ENCODE results near the gene HAUS8.

Gene HAUS8

GRCh38 chr19:17070421-17070820 lies 4.8 kb downstream of the HAUS8 start:
- in situ Hi-C loops (cut with MboI; ENCODE audit: low pct_unique_long_range_greater_than_20kb, low sequenced_read_pairs, unreplicated experiment): no loop called here
- DNase-seq (ENCODE audit: low spot score): no peak
- TF ChIP-seq, protein P1, sequence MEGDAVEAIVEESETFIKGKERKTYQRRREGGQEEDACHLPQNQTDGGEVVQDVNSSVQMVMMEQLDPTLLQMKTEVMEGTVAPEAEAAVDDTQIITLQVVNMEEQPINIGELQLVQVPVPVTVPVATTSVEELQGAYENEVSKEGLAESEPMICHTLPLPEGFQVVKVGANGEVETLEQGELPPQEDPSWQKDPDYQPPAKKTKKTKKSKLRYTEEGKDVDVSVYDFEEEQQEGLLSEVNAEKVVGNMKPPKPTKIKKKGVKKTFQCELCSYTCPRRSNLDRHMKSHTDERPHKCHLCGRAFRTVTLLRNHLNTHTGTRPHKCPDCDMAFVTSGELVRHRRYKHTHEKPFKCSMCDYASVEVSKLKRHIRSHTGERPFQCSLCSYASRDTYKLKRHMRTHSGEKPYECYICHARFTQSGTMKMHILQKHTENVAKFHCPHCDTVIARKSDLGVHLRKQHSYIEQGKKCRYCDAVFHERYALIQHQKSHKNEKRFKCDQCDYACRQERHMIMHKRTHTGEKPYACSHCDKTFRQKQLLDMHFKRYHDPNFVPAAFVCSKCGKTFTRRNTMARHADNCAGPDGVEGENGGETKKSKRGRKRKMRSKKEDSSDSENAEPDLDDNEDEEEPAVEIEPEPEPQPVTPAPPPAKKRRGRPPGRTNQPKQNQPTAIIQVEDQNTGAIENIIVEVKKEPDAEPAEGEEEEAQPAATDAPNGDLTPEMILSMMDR (IDR thresholded peaks at IDR 0.05; ENCODE audit: extremely low read depth, insufficient read depth, missing control alignments): no peak

- TF ChIP-seq, protein P1 (IDR thresholded peaks at IDR 0.05; ENCODE audit: extremely low read depth, insufficient read depth, missing control alignments): peak; percentile 17
- DNase-seq (ENCODE audit: low spot score): no peak
- in situ Hi-C loops (cut with MboI; ENCODE audit: low pct_unique_long_range_greater_than_20kb, low sequenced_read_pairs, unreplicated experiment): no loop called here
Observed at GRCh38 chr19:17069193-17069592, 6.1 kb downstream of the HAUS8 start.

DNA sequence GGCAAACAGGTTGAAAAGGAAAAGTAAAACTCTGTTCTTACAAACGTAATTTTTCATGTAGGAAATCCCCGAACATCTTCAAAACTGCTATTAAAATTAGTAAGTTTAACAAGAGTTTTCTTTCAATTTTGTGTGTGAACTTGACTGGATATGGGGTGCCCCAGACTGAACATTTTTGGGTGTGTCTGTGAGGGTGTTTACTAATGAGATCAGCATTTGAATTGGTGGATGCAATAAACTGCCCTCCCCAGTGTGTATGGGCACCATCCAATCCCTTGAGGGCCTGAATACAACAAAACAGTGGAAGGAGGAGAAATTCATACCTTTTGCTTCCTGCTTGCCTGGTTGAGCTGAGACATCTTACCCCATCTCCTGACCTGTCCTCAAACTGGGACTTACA lies 11.8 kb downstream of the HAUS8 start:
- in situ Hi-C loops (cut with MboI; ENCODE audit: low pct_unique_long_range_greater_than_20kb, low sequenced_read_pairs, unreplicated experiment): no loop called here
- TF ChIP-seq, protein P1 (IDR thresholded peaks at IDR 0.05; ENCODE audit: extremely low read depth, insufficient read depth, missing control alignments): no peak
- DNase-seq (ENCODE audit: low spot score): no peak

DNA sequence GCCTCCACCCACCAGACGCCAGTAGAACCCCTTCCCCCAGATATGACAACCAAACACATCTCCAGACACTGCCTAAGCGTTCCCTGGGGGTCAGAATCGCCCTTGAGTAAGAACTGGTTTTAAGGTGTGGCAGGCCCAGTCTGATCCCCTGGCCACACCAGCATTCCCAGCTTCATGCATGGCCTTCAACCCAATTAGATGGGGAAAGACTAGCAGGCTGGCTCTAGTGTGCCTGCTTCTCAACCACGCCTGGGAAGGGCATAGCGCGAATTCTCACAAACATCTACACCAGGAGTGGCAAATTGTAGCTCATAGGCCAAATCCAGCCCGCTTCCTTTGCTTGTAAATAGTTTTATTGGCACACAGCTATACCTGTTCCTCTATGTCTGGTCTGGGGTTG lies 13.6 kb downstream of the HAUS8 start:
- in situ Hi-C loops (cut with MboI; ENCODE audit: low pct_unique_long_range_greater_than_20kb, low sequenced_read_pairs, unreplicated experiment): no loop called here
- DNase-seq (ENCODE audit: low spot score): no peak
- TF ChIP-seq, protein P1 (IDR thresholded peaks at IDR 0.05; ENCODE audit: extremely low read depth, insufficient read depth, missing control alignments): no peak

GRCh38 chr19:17061205-17061604 lies 14.0 kb downstream of the HAUS8 start:
- in situ Hi-C loops (cut with MboI; ENCODE audit: low pct_unique_long_range_greater_than_20kb, low sequenced_read_pairs, unreplicated experiment): no loop called here
- TF ChIP-seq, protein P1 (IDR thresholded peaks at IDR 0.05; ENCODE audit: extremely low read depth, insufficient read depth, missing control alignments): no peak
- DNase-seq (ENCODE audit: low spot score): no peak

- no peak for DNase-seq (ENCODE audit: low spot score)
- TF ChIP-seq, protein P1 (IDR thresholded peaks at IDR 0.05; ENCODE audit: extremely low read depth, insufficient read depth, missing control alignments): no peak
- in situ Hi-C loops (cut with MboI; ENCODE audit: low pct_unique_long_range_greater_than_20kb, low sequenced_read_pairs, unreplicated experiment): no loop called here
Observed at GRCh38 chr19:17060802-17061201, 14.4 kb downstream of the HAUS8 start.

DNA sequence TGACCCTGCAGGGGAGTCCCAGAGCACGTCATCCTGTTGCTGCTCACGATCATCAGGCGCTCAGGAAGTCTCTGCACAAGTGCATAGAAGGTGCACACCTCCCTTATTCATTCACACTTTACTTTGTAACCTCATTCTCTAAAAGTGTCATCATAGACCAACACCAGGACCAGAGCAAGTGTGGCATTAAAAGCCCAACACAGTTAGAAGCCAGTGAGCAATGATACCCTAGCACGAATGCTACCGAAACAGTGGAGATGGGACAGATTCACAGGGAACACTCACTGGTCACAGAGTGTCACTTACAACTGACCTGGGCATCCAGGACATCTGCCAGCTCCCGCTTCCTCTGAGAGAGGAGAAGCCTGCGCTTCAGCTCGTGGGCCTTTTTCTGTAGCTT lies 17.0 kb downstream of the HAUS8 start:
- in situ Hi-C loops (cut with MboI; ENCODE audit: low pct_unique_long_range_greater_than_20kb, low sequenced_read_pairs, unreplicated experiment): no loop called here
- TF ChIP-seq, protein P1 (IDR thresholded peaks at IDR 0.05; ENCODE audit: extremely low read depth, insufficient read depth, missing control alignments): no peak
- DNase-seq (ENCODE audit: low spot score): no peak

Data from GM13977 (cell line).